Measurements from ENCODE around the gene RASD2.

DNA sequence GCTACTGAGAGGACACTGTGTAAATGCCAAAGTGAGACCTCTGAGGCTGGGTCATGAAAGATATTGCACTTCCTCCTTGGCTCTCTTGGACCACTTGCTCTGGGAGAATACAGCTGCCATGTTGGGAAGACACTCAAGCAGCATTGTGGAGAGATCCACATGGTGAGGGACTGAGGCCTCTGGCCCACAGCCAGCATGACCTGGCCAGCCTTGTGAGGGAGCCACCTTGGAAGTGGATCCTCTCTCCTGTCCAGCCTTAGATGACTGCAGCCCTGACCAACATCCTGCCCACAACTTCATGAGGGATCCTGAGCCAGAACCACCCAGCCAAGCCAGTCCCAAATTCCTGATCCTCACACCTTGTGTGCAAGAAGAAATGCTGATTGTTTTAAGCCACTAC lies 46.1 kb downstream of the RASD2 start:
- TF ChIP-seq TAF1 (IDR thresholded peaks at IDR 0.05; ENCODE audit: borderline replicate concordance, insufficient read depth, low read length) (no peak), POLR2AphosphoS5 (IDR thresholded peaks at IDR 0.05; ENCODE audit: low read depth, low read length) (no peak)
